Stomach (tissue), 4 donors: ENCODE data around the gene BACH1.

Experiments
- CTCF ChIP-seq, 7 experiments: fragments of 450-650 bp in 4 of 7; fragments of 200-600 bp in 3 of 7; sonication (generic) in 3 of 7; IDR thresholded peaks; one replicate each; pipeline ENCODE4 v1.5.1; 2016 to 2019; ENCODE audit warnings: antibody characterized with exemption in 7 of 7, control low read depth in 2 of 7, mild to moderate bottlenecking in 1 of 7
- EP300 ChIP-seq: sonication (generic); formaldehyde crosslinking; IDR thresholded peaks from one replicate; pipeline ENCODE4 v1.6.1; 2017; ENCODE audit warnings: antibody characterized with exemption
- POLR2A ChIP-seq, 4 donors: fragments of 450-650 bp; IDR thresholded peaks; one replicate each; pipeline ENCODE4 v1.6.1; 2016; ENCODE audit warnings: antibody characterized with exemption in 4 of 4, control low read depth in 2 of 4, mild to moderate bottlenecking in 1 of 4, moderate library complexity in 1 of 4
- POLR2AphosphoS5 ChIP-seq, 3 donors: sonication (generic); formaldehyde crosslinking; IDR thresholded peaks; one replicate each; pipeline ENCODE4 v1.6.1; 2016; ENCODE audit warnings: antibody characterized with exemption in 3 of 3

DNA sequence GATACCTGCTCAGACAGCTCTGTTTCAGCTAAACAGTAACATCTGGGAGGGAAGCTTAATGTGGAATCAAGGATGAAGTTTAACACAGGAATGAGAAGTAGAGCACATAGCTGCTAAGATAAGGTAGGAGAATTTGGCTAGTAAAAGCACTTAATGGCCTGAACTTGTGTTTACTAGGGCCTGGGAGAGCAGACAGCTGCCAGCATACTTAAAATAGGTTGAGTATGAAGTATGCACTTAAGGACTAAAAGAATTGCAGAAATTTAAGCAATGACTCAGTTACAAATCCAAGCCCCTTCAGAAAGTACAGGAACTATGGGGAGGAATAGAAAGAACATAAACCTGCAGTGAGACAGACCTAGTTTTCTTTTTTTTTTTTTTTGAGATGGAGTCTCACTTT, 53.0 kb downstream of the BACH1 start:
- TF ChIP-seq CTCF (IDR thresholded peaks at IDR 0.05) (no peak), POLR2AphosphoS5 (IDR thresholded peaks at IDR 0.05) (no peak), EP300 (no peak), POLR2A (IDR thresholded peaks at IDR 0.05) (no peak)
